GM10248 (cell line): ENCODE measurements around the gene ABCC4.

Experiments used
- CTCF ChIA-PET: fragments of 300-600 bp; sonication (Branson Sonifier 250); formaldehyde crosslinking; extraction: SDS; loops from one replicate; lab custom pipeline; 2021; ENCODE audit warnings: antibody characterized with exemption; lab: Yijun Ruan, JAX
- POLR2A ChIA-PET: fragments of 350-650 bp; sonication (Branson Sonifier 250); formaldehyde crosslinking; extraction: SDS; loops from one replicate; lab custom pipeline; 2020; ENCODE audit warnings: antibody characterized with exemption; lab: Yijun Ruan, JAX
- DNase-seq: peaks from one replicate; pipeline ENCODE4 v3.0.0; 2012; ENCODE audit errors: extremely low spot score
- CTCF ChIP-seq: IDR thresholded peaks from 2 replicates; pipeline ENCODE4 v1.5.1; 2012; ENCODE audit warnings: mild to moderate bottlenecking, low read depth; ENCODE audit errors: extremely low read depth, missing control alignments, control extremely low read depth

ABCC4 gene

GRCh38 chr13:95253033-95253432, 48.2 kb downstream of the ABCC4 start:
- POLR2A ChIA-PET: no interaction called here
- no peak for TF ChIP-seq CTCF
- CTCF ChIA-PET: no interaction called here
- no peak for DNase-seq

GRCh38 chr13:95251641-95252040, 49.6 kb downstream of the ABCC4 start:
- no peak for TF ChIP-seq CTCF
- CTCF ChIA-PET: interaction anchor here (0.7 to 3.1 kb wide), 6 partner anchors 8 to 28 kb away, joined by 3 to 22 read pairs (median 3); no protein-coding TSS in a partner anchor
- no peak for DNase-seq
- POLR2A ChIA-PET: no interaction called here

GRCh38 chr13:95250961-95251360, 50.3 kb downstream of the ABCC4 start:
- ChIA-PET POLR2A (interaction anchor here (0.5 kb wide), 1 partner anchor 16 kb away, joined by 3 read pairs; no protein-coding TSS in a partner anchor), CTCF (interaction anchor here (0.7 to 3.1 kb wide), 11 partner anchors 9 to 154 kb away, joined by 3 to 22 read pairs (median 3); no protein-coding TSS in a partner anchor)
- DNase-seq: no peak
- no peak for TF ChIP-seq CTCF

- no peak for DNase-seq
- CTCF ChIA-PET: interaction anchor here (0.9 to 2.4 kb wide), 7 partner anchors 9 to 104 kb away, joined by 3 to 6 read pairs (median 3); no protein-coding TSS in a partner anchor
- POLR2A ChIA-PET: no interaction called here
- TF ChIP-seq CTCF: no peak
Observed at GRCh38 chr13:95248953-95249352, 52.3 kb downstream of the ABCC4 start.

- ChIA-PET CTCF (interaction anchor here (0.7 to 2.4 kb wide), 6 partner anchors 8 to 133 kb away, joined by 3 to 8 read pairs (median 4); no protein-coding TSS in a partner anchor), POLR2A (no interaction called here)
- no peak for DNase-seq
- no peak for TF ChIP-seq CTCF
Observed at GRCh38 chr13:95247852-95248251, 53.4 kb downstream of the ABCC4 start.

GRCh38 chr13:95247171-95247570, 54.1 kb downstream of the ABCC4 start:
- DNase-seq: no peak
- TF ChIP-seq CTCF: no peak
- POLR2A ChIA-PET: no interaction called here
- CTCF ChIA-PET: interaction anchor here (1.6 to 2.3 kb wide), 3 partner anchors 9 to 32 kb away, joined by 5 to 8 read pairs (median 5); no protein-coding TSS in a partner anchor
